Measurements from ENCODE around the gene ZDHHC14. TPM values are rescaled to one million over a fixed set of nuclear protein-coding genes. Genes with fewer than 3 reads are reported as not detected.
A peak's percentile ranks its signal among the peaks of the same experiment; 100 is the strongest.

The ZDHHC14 gene
- total RNA-seq, 3 donors from 2014 or later: 4.8 to 9.8 (median 8.5) TPM

- TF ChIP-seq POLR2A (IDR thresholded peaks at IDR 0.05) (no peak), POLR2AphosphoS5 (IDR thresholded peaks at IDR 0.05) (no peak)
Observed at GRCh38 chr6:157535340-157536222, 154.6 kb downstream of the ZDHHC14 start.

GRCh38 chr6:157536223-157536545 is 155.2 kb downstream of the ZDHHC14 start:
- no peak overlapping the region for H3K4me3 ChIP-seq
- H3K36me3 ChIP-seq: no peaks in the 10 kb centered on the region
- TF ChIP-seq POLR2A (IDR thresholded peaks at IDR 0.05) (no peak), POLR2AphosphoS5 (IDR thresholded peaks at IDR 0.05) (no peak), CTCF (IDR thresholded peaks at IDR 0.05) (no peak)
- H3K4me1 ChIP-seq: peaks cover 0 to 5% of the 10 kb centered on the region in 2 donors
- no peaks in the 10 kb centered on the region for H3K27me3 ChIP-seq
- intact Hi-C loops (cut with DNase I; ENCODE audit: low total_unique reads): no loop called here
- DNase-seq (ENCODE audit: low spot score in 2 of 2): no peak
- H3K27ac ChIP-seq: peak overlapping the region; percentile 50 to 77
- no peaks in the 10 kb centered on the region for H3K9me3 ChIP-seq

More at GRCh38 chr6:157535340-157536222, 154.6 kb downstream of the ZDHHC14 start:
- peaks cover 0 to 5% of the 10 kb centered on the region in 2 donors for H3K4me1 ChIP-seq
- H3K36me3 ChIP-seq: no peaks in the 10 kb centered on the region
- peak overlapping the region; percentile 50 to 77 for H3K27ac ChIP-seq
- H3K27me3 ChIP-seq: no peaks in the 10 kb centered on the region
- DNase-seq (ENCODE audit: low spot score in 2 of 2): no peak
- H3K4me3 ChIP-seq: no peak overlapping the region
- no peaks in the 10 kb centered on the region for H3K9me3 ChIP-seq
- intact Hi-C loops (cut with DNase I; ENCODE audit: low total_unique reads): no loop called here

GRCh38 chr6:157537556-157537955 is 156.6 kb downstream of the ZDHHC14 start:
- DNase-seq (ENCODE audit: low spot score in 2 of 2): no peak
- Histone ChIP-seq H3K4me3 (no peak overlapping the region), H3K4me1 (peaks cover 0 to 5% of the 10 kb centered on the region in 2 donors), H3K27me3 (no peaks in the 10 kb centered on the region), H3K9me3 (no peaks in the 10 kb centered on the region), H3K27ac (peak overlapping the region in 1 of 2 donors; percentile 43), H3K36me3 (no peaks in the 10 kb centered on the region)
- intact Hi-C loops (cut with DNase I; ENCODE audit: low total_unique reads): no loop called here
- no peak for TF ChIP-seq CTCF (IDR thresholded peaks at IDR 0.05)

GRCh38 chr6:157538168-157538567 is 157.2 kb downstream of the ZDHHC14 start:
- H3K27ac ChIP-seq: peak overlapping the region in 1 of 2 donors; percentile 43
- H3K36me3 ChIP-seq: no peaks in the 10 kb centered on the region
- no peak for DNase-seq (ENCODE audit: low spot score in 2 of 2)
- intact Hi-C loops (cut with DNase I; ENCODE audit: low total_unique reads): no loop called here
- H3K27me3 ChIP-seq: no peaks in the 10 kb centered on the region
- H3K4me3 ChIP-seq: no peak overlapping the region
- H3K9me3 ChIP-seq: no peaks in the 10 kb centered on the region
- peaks cover 0 to 5% of the 10 kb centered on the region in 2 donors for H3K4me1 ChIP-seq
- TF ChIP-seq CTCF (IDR thresholded peaks at IDR 0.05) (no peak), POLR2AphosphoS5 (IDR thresholded peaks at IDR 0.05) (no peak), POLR2A (IDR thresholded peaks at IDR 0.05) (no peak)

GRCh38 chr6:157538698-157539097 is 157.7 kb downstream of the ZDHHC14 start:
- intact Hi-C loops (cut with DNase I; ENCODE audit: low total_unique reads): no loop called here
- Histone ChIP-seq H3K4me1 (peaks cover 0 to 5% of the 10 kb centered on the region in 2 donors), H3K36me3 (no peaks in the 10 kb centered on the region), H3K27me3 (no peaks in the 10 kb centered on the region), H3K9me3 (no peaks in the 10 kb centered on the region), H3K4me3 (no peak overlapping the region), H3K27ac (no peak overlapping the region)
- DNase-seq (ENCODE audit: low spot score in 2 of 2): no peak
- TF ChIP-seq CTCF (IDR thresholded peaks at IDR 0.05) (no peak), POLR2AphosphoS5 (IDR thresholded peaks at IDR 0.05) (no peak), POLR2A (IDR thresholded peaks at IDR 0.05) (no peak)
